PFSK-1 (cell line): Measurements from ENCODE around the gene HIGD2A.

ENCODE experiments used
- FOXP2 ChIP-seq: optimal IDR thresholded peaks from 2 replicates; pipeline ENCODE3; 2011; ENCODE audit warnings: borderline replicate concordance, control low read depth, inconsistent platforms; ENCODE audit not compliant: insufficient read depth; ENCODE audit errors: extremely low read length, extremely low read depth
- POLR2AphosphoS5 ChIP-seq: IDR thresholded peaks from 2 replicates; pipeline ENCODE4 v1.6.1; 2012; ENCODE audit warnings: low read depth, mild to moderate bottlenecking, control low read depth, low read length, moderate library complexity
- REST ChIP-seq, 2 experiments: IDR thresholded peaks; 2 replicates each; pipeline versions ENCODE4 v1.6.1 to v1.8.0; 2011 to 2012; ENCODE audit warnings: low read depth in 2 of 2, low read length in 2 of 2, control low read depth in 1 of 2, inconsistent platforms in 1 of 2, mild to moderate bottlenecking in 1 of 2, moderate library complexity in 1 of 2; ENCODE audit not compliant: insufficient read depth in 1 of 2
- SIN3A ChIP-seq: IDR thresholded peaks from 2 replicates; pipeline ENCODE4 v1.6.1; 2012; ENCODE audit warnings: mild to moderate bottlenecking, low read length, moderate library complexity, borderline replicate concordance; ENCODE audit not compliant: insufficient read depth
- TAF1 ChIP-seq: IDR thresholded peaks from 2 replicates; pipeline ENCODE4 v1.6.1; 2012; ENCODE audit warnings: low read length, control low read depth, borderline replicate concordance; ENCODE audit not compliant: insufficient read depth

Gene HIGD2A

GRCh38 chr5:176381979-176382378, 6.6 kb upstream of the HIGD2A start:
- TF ChIP-seq TAF1 (no peak), POLR2AphosphoS5 (no peak), REST (IDR thresholded peaks at IDR 0.05; ENCODE audit: insufficient read depth in 1 of 2, low read depth in 2 of 2, low read length in 2 of 2) (no peak), FOXP2 (no peak), SIN3A (no peak)

GRCh38 chr5:176382721-176383120, 5.8 kb upstream of the HIGD2A start:
- TF ChIP-seq POLR2AphosphoS5 = peak; percentile 56; the same call in 1 of the 2 replicates
- TF ChIP-seq TAF1 = no peak
- TF ChIP-seq REST (IDR thresholded peaks at IDR 0.05; ENCODE audit: insufficient read depth in 1 of 2, low read depth in 2 of 2, low read length in 2 of 2) = no peak

GRCh38 chr5:176383248-176383905, 5.2 kb upstream of the HIGD2A start:
- TF ChIP-seq TAF1 (no peak), FOXP2 (no peak), POLR2AphosphoS5 (0 out of 2 replicates have a peak, but pooled peaks have one; percentile 7), SIN3A (no peak), REST (IDR thresholded peaks at IDR 0.05; ENCODE audit: insufficient read depth in 1 of 2, low read depth in 2 of 2, low read length in 2 of 2) (no peak)

GRCh38 chr5:176383961-176384360, 4.6 kb upstream of the HIGD2A start:
- no peak for TF ChIP-seq POLR2AphosphoS5
- no peak for TF ChIP-seq TAF1
- TF ChIP-seq REST (IDR thresholded peaks at IDR 0.05; ENCODE audit: insufficient read depth in 1 of 2, low read depth in 2 of 2, low read length in 2 of 2) = no peak
- no peak for TF ChIP-seq SIN3A
- TF ChIP-seq FOXP2 = no peak

- no peak for TF ChIP-seq SIN3A
- TF ChIP-seq POLR2AphosphoS5 = no peak
- no peak for TF ChIP-seq REST (IDR thresholded peaks at IDR 0.05; ENCODE audit: insufficient read depth in 1 of 2, low read depth in 2 of 2, low read length in 2 of 2)
- no peak for TF ChIP-seq FOXP2
- no peak for TF ChIP-seq TAF1
Observed at GRCh38 chr5:176384366-176384930, 4.1 kb upstream of the HIGD2A start.
